BJ (cell line): ENCODE results near the gene RANBP17. TPM values are rescaled to one million over a fixed set of nuclear protein-coding genes. Genes with fewer than 3 reads are reported as not detected.

ENCODE experiments used
- CTCF ChIA-PET: fragments of 350-600 bp; formaldehyde crosslinking; extraction: SDS; loops from one replicate; lab custom pipeline; 2021; ENCODE audit warnings: antibody characterized with exemption, inconsistent platforms; lab: Yijun Ruan, JAX
- POLR2A ChIA-PET: fragments of 300-600 bp; sonication (Branson Sonifier 250); formaldehyde crosslinking; extraction: SDS; loops from one replicate; lab custom pipeline; 2021; ENCODE audit warnings: antibody characterized with exemption; lab: Charles Lee
- DNase-seq: peaks from one replicate; pipeline ENCODE4 v3.0.0-alpha.2; 2011; ENCODE audit warnings: low read depth
- H3K27me3 ChIP-seq: 2 replicates; pipeline ENCODE4 v1.6.0; 2011; ENCODE audit warnings: low read length; ENCODE audit not compliant: control insufficient read depth, insufficient read depth
- H3K36me3 ChIP-seq: 2 replicates; pipeline ENCODE4 v1.5.1; 2011; ENCODE audit warnings: low read length; ENCODE audit not compliant: control insufficient read depth, insufficient read depth
- H3K4me3 ChIP-seq: 2 replicates; pipeline ENCODE4 v1.5.1; 2011; ENCODE audit warnings: low read depth, mild to moderate bottlenecking, control low read depth, low read length
- CTCF ChIP-seq: IDR thresholded peaks from 2 replicates; pipeline ENCODE4 v1.5.1; 2011; ENCODE audit warnings: low read depth, mild to moderate bottlenecking, control low read depth, inconsistent platforms, low read length, moderate library complexity; ENCODE audit not compliant: insufficient read depth
- polyA plus RNA-seq: library from polyadenylated mRNA; depleted of rRNA; stranded (reverse); fragments of >200 nt; gene quantifications from 2 replicates; pipeline ENCODE4 v1.2.3, GENCODE V29; 2011

Gene RANBP17
- polyA plus RNA-seq, 1 experiment, result 10.5 TPM

DNA sequence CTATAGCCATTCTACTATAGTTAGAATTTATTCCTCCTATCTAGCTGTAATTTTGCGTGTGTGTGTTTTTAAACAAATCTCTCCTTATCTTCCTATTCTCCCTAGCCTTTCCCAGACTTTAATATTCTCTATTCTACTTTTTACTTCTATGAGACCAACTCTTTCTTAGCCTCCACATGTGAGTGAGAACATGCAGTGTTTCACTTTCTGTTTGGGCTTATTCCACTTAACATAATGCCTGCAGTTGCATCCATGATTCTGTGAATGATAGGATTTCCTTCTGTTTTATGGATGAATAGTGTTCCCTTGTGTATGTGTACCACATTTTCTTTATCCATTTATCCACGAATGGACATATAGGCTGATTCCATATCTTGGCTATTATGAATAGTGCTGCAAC is 254.9 kb downstream of the RANBP17 start:
- H3K36me3 ChIP-seq, result no peaks in the 10 kb centered on the region
- H3K4me3 ChIP-seq, result no peak overlapping the region
- no peak for DNase-seq
- ChIA-PET CTCF (no interaction called here), POLR2A (no interaction called here)
- TF ChIP-seq CTCF, result no peak
- H3K27me3 ChIP-seq, result no peaks in the 10 kb centered on the region

- H3K36me3 ChIP-seq, result no peaks in the 10 kb centered on the region
- no peak overlapping the region for H3K4me3 ChIP-seq
- POLR2A ChIA-PET, result no interaction called here
- no peaks in the 10 kb centered on the region for H3K27me3 ChIP-seq
- no peak for DNase-seq
- CTCF ChIA-PET, result interaction anchor here (1.0 to 1.3 kb wide), 2 partner anchors 10 to 17 kb away, joined by 3 read pairs; no protein-coding TSS in a partner anchor
- TF ChIP-seq CTCF, result no peak
Observed at GRCh38 chr5:171120986-171121622, 259.3 kb downstream of the RANBP17 start.

DNA sequence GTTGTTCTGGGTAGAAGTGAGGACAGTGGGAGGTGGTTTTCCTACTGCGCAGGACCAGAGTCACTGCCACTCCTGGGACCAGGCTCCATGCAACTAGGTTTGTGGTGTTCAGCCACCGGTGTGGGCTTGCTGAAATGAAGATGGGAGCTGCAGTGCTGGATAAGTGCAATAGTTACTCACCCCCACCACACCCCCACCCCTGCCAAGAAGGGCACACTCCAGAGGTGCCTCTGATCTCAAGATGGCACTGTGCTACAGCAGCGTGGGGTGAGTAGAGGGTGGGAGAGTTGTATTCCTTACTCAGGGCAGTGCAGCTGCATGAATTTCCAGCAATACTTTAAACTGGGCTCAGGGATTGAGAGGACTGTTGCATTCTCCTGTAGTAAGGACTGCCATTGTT is 259.8 kb downstream of the RANBP17 start:
- Histone ChIP-seq H3K36me3 (no peaks in the 10 kb centered on the region), H3K4me3 (no peak overlapping the region), H3K27me3 (no peaks in the 10 kb centered on the region)
- ChIA-PET POLR2A (no interaction called here), CTCF (interaction anchor here (1.0 to 1.3 kb wide), 2 partner anchors 10 to 17 kb away, joined by 3 read pairs; no protein-coding TSS in a partner anchor)
- no peak for TF ChIP-seq CTCF
- DNase-seq, result no peak

GRCh38 chr5:171122372-171122771 is 260.6 kb downstream of the RANBP17 start:
- ChIA-PET CTCF (interaction anchor here (1.0 kb wide), 1 partner anchor 18 kb away, joined by 3 read pairs; no protein-coding TSS in a partner anchor), POLR2A (no interaction called here)
- no peak overlapping the region for H3K4me3 ChIP-seq
- H3K36me3 ChIP-seq, result no peaks in the 10 kb centered on the region
- TF ChIP-seq CTCF, result no peak
- no peak for DNase-seq
- H3K27me3 ChIP-seq, result no peaks in the 10 kb centered on the region

DNA sequence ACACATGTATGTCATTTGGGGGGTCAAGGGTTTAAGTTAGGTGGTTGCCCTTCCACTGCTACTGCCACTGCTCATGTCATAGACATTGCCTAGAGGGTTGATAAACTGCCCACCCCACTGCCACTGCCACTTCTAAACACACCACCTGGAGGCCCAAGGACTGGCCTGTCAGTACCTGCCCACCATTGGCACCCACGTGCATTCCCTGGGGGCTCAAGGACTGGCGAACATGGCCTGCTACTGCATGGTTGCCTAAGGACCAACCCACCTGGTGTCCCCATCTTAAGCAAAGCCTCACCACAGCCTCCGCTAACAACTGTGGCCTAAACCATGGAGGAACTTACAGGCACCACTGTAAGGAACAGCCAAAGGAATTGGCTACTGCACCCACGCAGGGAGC is 261.6 kb downstream of the RANBP17 start:
- DNase-seq, result no peak
- Histone ChIP-seq H3K27me3 (no peaks in the 10 kb centered on the region), H3K36me3 (no peaks in the 10 kb centered on the region), H3K4me3 (no peak overlapping the region)
- POLR2A ChIA-PET, result no interaction called here
- no peak for TF ChIP-seq CTCF
- CTCF ChIA-PET, result no interaction called here
